Mesendoderm (in vitro differentiated cells): Measurements from ENCODE around the gene LMTK3.
"Not testable (repeated sequence)": the region's sequence is repeated elsewhere in the genome, so short reads cannot be mapped to it uniquely, and the experiment has no call there.

ENCODE experiments used
- DNase-seq: peaks from one replicate; pipeline ENCODE4 v3.0.0; 2013
- H2AK5ac ChIP-seq: 2 replicates; pipeline ENCODE4 v1.6.1; 2013; ENCODE audit warnings: low read length, inconsistent platforms
- H2BK120ac ChIP-seq: 2 replicates; pipeline ENCODE4 v1.6.1; 2013; ENCODE audit warnings: low read depth, mild to moderate bottlenecking, low read length, moderate library complexity, mixed read lengths
- H2BK15ac ChIP-seq: replicated peaks from 2 replicates; pipeline ENCODE4 v1.6.1; 2013; ENCODE audit warnings: low read depth, mild to moderate bottlenecking, moderate library complexity
- H2BK5ac ChIP-seq: 2 replicates; pipeline ENCODE4 v1.6.1; 2013; ENCODE audit warnings: low read length, inconsistent platforms
- H3K18ac ChIP-seq: 2 replicates; pipeline ENCODE4 v1.6.1; 2013; ENCODE audit warnings: mild to moderate bottlenecking, low read length, mixed read lengths
- H3K23ac ChIP-seq: one replicate; pipeline ENCODE4 v1.6.1; 2013; ENCODE audit warnings: low read length
- H3K27ac ChIP-seq: 2 replicates; pipeline ENCODE4 v1.5.1; 2013; ENCODE audit warnings: low read depth, mild to moderate bottlenecking, inconsistent platforms, low read length, moderate library complexity
- H3K27me3 ChIP-seq: 2 replicates; pipeline ENCODE4 v1.6.1; 2013; ENCODE audit warnings: low read length, control low read depth, mild to moderate bottlenecking, inconsistent platforms; ENCODE audit not compliant: insufficient read depth, poor library complexity
- H3K36me3 ChIP-seq: 2 replicates; pipeline ENCODE4 v1.6.1; 2013; ENCODE audit warnings: low read length, inconsistent platforms; ENCODE audit not compliant: control insufficient read depth, insufficient read depth
- H3K4ac ChIP-seq: one replicate; pipeline ENCODE4 v1.6.1; 2013; ENCODE audit warnings: low read depth, mild to moderate bottlenecking, low read length, moderate library complexity
- H3K4me1 ChIP-seq: 2 replicates; pipeline ENCODE4 v1.6.1; 2013; ENCODE audit warnings: low read depth, low read length, inconsistent platforms; ENCODE audit not compliant: control insufficient read depth
- H3K4me2 ChIP-seq: 2 replicates; pipeline ENCODE4 v1.6.1; 2013; ENCODE audit warnings: low read length
- H3K4me3 ChIP-seq: 2 replicates; pipeline ENCODE4 v1.5.1; 2013; ENCODE audit warnings: mild to moderate bottlenecking, low read length
- H3K56ac ChIP-seq: one replicate; pipeline ENCODE4 v1.6.1; 2013; ENCODE audit warnings: low read length
- H3K79me1 ChIP-seq: 2 replicates; pipeline ENCODE4 v1.6.1; 2013; ENCODE audit warnings: low read length, inconsistent platforms
- H3K79me2 ChIP-seq: 2 replicates; pipeline ENCODE4 v1.6.1; 2013; ENCODE audit warnings: mild to moderate bottlenecking, low read length; ENCODE audit not compliant: control insufficient read depth, insufficient read depth
- H3K9ac ChIP-seq: 2 replicates; pipeline ENCODE4 v1.6.1; 2013; ENCODE audit warnings: low read length, inconsistent platforms
- H4K5ac ChIP-seq: one replicate; pipeline ENCODE4 v1.6.1; 2013; ENCODE audit warnings: low read length
- H4K8ac ChIP-seq: one replicate; pipeline ENCODE4 v1.6.1; 2013; ENCODE audit warnings: low read depth, mild to moderate bottlenecking, control low read depth, low read length, moderate library complexity
- WGBS: extraction: QIAGEN DNeasy Blood & Tissue Kit; methylation state at CpG from one replicate; pipeline ENCODE4 v1.1.7; 2013; ENCODE audit warnings: low lambda C conversion rate, missing lambda C conversion rate; ENCODE audit not compliant: insufficient coverage; ENCODE audit errors: extremely low coverage; 5-methylcytosine and 5-hydroxymethylcytosine counted together

LMTK3 gene

DNA sequence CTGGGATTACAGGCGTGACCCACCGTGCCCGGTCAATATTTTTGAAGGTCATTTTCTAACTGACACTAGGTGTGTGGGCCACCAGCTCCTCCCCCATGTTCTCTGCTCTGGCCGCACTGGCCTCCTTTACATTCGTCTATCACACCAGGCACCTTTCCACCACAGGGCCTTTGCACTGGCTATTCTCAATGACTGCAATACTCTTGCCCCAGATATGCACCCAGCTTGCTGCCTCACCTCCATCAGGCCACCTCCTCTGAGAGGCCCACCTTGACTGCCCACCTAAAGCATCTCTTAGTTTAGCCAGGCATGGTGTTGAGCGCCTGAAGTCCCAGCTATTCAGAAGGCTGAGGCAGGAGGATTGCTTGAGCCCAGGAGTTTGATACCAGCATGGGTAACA is 30.2 kb upstream of the LMTK3 start:
- Histone ChIP-seq H3K56ac (no peak overlapping the region), H3K27ac (no peak overlapping the region), H3K18ac (no peak overlapping the region), H3K4ac (no peak overlapping the region), H3K79me1 (no peaks in the 10 kb centered on the region), H4K5ac (no peak overlapping the region), H3K9ac (no peak overlapping the region), H2AK5ac (no peak overlapping the region), H4K8ac (no peak overlapping the region), H3K36me3 (no peaks in the 10 kb centered on the region), H3K4me1 (no peaks in the 10 kb centered on the region), H3K23ac (no peak overlapping the region), H2BK120ac (no peak overlapping the region), H2BK15ac (no peak overlapping the region), H3K4me3 (no peak overlapping the region), H2BK5ac (no peak overlapping the region), H3K79me2 (no peaks in the 10 kb centered on the region), H3K4me2 (no peak overlapping the region), H3K27me3 (no peaks in the 10 kb centered on the region)
- DNase-seq: no peak
- WGBS: no CpG with 5 or more reads among the region's 6 CpGs

DNA sequence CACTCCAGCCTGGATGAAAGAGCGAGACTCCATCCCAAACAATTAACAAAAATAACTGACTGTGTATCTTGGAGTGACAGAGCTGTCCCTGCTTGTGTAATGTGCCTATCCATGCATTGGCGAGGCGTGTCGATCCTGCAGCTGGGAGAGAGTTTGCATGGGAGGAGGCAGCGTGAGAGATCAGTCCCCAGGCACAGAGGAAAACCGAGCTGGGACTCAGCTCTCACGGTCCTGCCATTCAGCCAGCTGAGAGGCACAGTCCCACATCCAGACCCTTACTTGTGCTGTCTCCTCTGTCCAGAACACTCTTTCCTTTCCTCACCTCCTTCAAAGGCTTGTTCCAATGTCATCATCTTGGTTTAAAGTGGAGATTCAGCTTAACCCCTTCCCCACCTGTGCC is 28.5 kb upstream of the LMTK3 start:
- Histone ChIP-seq H3K27me3 (no peaks in the 10 kb centered on the region), H3K36me3 (no peaks in the 10 kb centered on the region), H4K5ac (no peak overlapping the region), H3K18ac (no peak overlapping the region), H3K79me2 (no peaks in the 10 kb centered on the region), H3K4ac (no peak overlapping the region), H3K56ac (no peak overlapping the region), H3K23ac (no peak overlapping the region), H2AK5ac (no peak overlapping the region), H3K79me1 (no peaks in the 10 kb centered on the region), H3K27ac (no peak overlapping the region), H3K4me3 (no peak overlapping the region), H2BK15ac (no peak overlapping the region), H3K9ac (no peak overlapping the region), H4K8ac (no peak overlapping the region), H2BK5ac (no peak overlapping the region), H2BK120ac (no peak overlapping the region), H3K4me2 (no peak overlapping the region), H3K4me1 (no peaks in the 10 kb centered on the region)
- no peak for DNase-seq
- no CpG with 5 or more reads among the region's 7 CpGs for WGBS

DNA sequence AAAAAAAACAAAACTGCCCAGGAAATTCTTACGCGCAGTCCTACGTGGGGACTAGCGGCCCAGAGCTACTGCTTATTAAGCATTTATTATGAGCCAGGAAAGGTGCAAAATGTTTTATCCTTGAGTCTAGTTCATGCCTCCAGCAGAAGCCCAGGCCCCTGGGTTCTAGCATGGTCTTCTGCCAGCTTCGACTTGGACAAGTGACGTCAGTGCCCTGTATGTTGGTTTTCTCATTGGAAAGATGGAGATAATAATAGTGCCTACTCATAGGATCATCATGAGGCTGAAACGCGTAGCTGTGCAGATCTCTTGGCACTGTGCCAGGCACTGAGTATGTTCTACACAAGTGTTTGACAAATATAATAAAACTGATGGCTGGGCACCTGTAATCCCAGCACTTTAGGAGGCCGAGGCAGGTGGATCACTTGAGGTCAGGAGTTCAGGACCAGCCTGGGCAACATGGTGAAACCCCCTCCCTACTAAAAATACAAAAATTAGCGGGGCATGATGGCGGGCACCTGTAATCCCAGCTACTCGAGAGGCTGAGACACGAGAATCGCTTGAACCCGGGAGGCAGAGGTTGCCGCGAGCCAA is 28.0 kb upstream of the LMTK3 start:
- no peak overlapping the region for H3K23ac ChIP-seq
- no peak overlapping the region for H3K18ac ChIP-seq
- no peak overlapping the region for H2BK120ac ChIP-seq
- H3K4me2 ChIP-seq: no peak overlapping the region
- no CpG with 5 or more reads among the region's 17 CpGs for WGBS
- H3K27me3 ChIP-seq: no peaks in the 10 kb centered on the region
- no peak overlapping the region for H3K27ac ChIP-seq
- H4K8ac ChIP-seq: no peak overlapping the region
- H3K79me2 ChIP-seq: no peaks in the 10 kb centered on the region
- H3K9ac ChIP-seq: no peak overlapping the region
- H2BK5ac ChIP-seq: no peak overlapping the region
- no peak overlapping the region for H4K5ac ChIP-seq
- no peak overlapping the region for H3K4ac ChIP-seq
- H3K36me3 ChIP-seq: no peaks in the 10 kb centered on the region
- H3K56ac ChIP-seq: no peak overlapping the region
- H3K4me1 ChIP-seq: no peaks in the 10 kb centered on the region
- no peaks in the 10 kb centered on the region for H3K79me1 ChIP-seq
- no peak overlapping the region for H2BK15ac ChIP-seq
- no peak overlapping the region for H3K4me3 ChIP-seq
- no peak overlapping the region for H2AK5ac ChIP-seq
- DNase-seq: no peak

DNA sequence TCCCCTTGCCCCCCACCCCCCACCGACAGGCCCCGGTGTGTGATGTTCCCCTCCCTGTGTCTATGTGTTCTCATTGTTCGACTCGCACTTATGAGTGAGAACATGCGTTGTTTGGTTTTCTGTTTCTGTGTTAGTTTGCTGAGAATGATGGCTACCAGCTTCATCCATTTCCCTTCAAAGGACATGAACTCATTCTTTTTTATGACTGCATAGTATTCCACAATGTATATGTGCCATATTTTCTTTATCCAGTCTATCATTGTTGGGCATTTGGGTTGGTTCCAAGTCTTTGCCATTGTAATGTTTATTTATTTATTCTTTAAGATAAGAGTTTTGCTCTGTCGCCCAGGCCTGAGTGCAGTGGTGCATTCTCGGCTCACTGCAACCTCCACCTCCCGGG is 26.4 kb upstream of the LMTK3 start:
- H3K18ac ChIP-seq, DNase-seq, H3K4me2 ChIP-seq, H2BK5ac ChIP-seq, H3K27ac ChIP-seq, H3K79me1 ChIP-seq, H3K4me1 ChIP-seq, H2BK15ac ChIP-seq, H3K4ac ChIP-seq, H3K36me3 ChIP-seq, H4K8ac ChIP-seq, H4K5ac ChIP-seq, H3K23ac ChIP-seq, H3K27me3 ChIP-seq, H2BK120ac ChIP-seq, H3K79me2 ChIP-seq, H2AK5ac ChIP-seq, H3K9ac ChIP-seq, H3K56ac ChIP-seq, H3K4me3 ChIP-seq: not testable (repeated sequence)
- WGBS: no CpG with 5 or more reads among the region's 8 CpGs

DNA sequence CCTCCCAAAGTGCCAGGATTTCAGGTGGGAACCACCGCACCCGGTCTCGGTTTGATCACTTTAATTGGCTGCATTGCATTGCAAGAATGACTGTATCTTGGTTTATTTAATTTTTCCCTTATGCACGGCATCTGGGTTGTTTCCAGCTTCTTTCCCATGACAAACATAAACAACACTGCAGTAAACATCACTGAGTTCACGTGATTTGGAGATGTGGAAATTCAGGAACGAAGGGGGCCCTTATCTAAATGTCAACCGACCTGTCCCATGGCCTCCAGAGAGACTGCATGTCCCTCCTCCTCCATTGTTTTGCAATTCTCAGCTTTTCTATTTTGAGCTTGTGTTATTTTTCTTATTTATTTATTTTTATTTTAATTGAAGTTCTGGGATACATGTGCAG is 25.9 kb upstream of the LMTK3 start:
- no peak overlapping the region for H2AK5ac ChIP-seq
- H4K8ac ChIP-seq: no peak overlapping the region
- H3K18ac ChIP-seq: no peak overlapping the region
- no peak overlapping the region for H3K4me2 ChIP-seq
- H3K79me2 ChIP-seq: no peaks in the 10 kb centered on the region
- H3K56ac ChIP-seq: no peak overlapping the region
- no peak overlapping the region for H4K5ac ChIP-seq
- no CpG with 5 or more reads among the region's 7 CpGs for WGBS
- no peak overlapping the region for H3K27ac ChIP-seq
- no peak overlapping the region for H2BK15ac ChIP-seq
- no peaks in the 10 kb centered on the region for H3K79me1 ChIP-seq
- H2BK120ac ChIP-seq: no peak overlapping the region
- no peak overlapping the region for H3K4me3 ChIP-seq
- no peak overlapping the region for H3K4ac ChIP-seq
- H3K36me3 ChIP-seq: no peaks in the 10 kb centered on the region
- H3K4me1 ChIP-seq: no peaks in the 10 kb centered on the region
- no peaks in the 10 kb centered on the region for H3K27me3 ChIP-seq
- DNase-seq: no peak
- no peak overlapping the region for H3K9ac ChIP-seq
- H2BK5ac ChIP-seq: no peak overlapping the region
- H3K23ac ChIP-seq: no peak overlapping the region

DNA sequence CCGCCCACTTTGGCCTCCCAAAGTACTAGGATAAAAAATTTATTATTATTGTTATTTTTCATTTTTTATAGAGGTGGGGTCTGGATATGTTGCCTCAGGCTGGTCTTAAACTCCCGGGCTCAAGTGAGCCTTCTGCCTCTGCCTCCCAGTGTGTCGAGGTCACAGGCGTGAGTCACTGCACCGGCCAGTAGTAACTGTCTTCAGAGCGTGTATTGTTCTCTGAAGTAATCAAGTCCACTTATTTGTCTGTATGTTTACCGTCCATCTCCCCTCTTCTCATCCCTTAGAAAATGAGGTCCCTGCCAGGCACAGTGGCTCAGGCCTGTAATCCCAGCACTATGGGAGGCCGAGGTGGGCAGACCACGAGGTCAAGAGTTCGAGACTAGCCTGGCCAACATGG is 22.1 kb upstream of the LMTK3 start:
- H2BK5ac ChIP-seq: no peak overlapping the region
- no peaks in the 10 kb centered on the region for H3K4me1 ChIP-seq
- no peak overlapping the region for H4K5ac ChIP-seq
- no peak overlapping the region for H3K4me3 ChIP-seq
- WGBS: no CpG with 5 or more reads among the region's 10 CpGs
- H3K27ac ChIP-seq: no peak overlapping the region
- H3K9ac ChIP-seq: no peak overlapping the region
- no peak overlapping the region for H2BK120ac ChIP-seq
- no peak overlapping the region for H3K18ac ChIP-seq
- H3K23ac ChIP-seq: no peak overlapping the region
- no peaks in the 10 kb centered on the region for H3K27me3 ChIP-seq
- no peak overlapping the region for H3K56ac ChIP-seq
- no peaks in the 10 kb centered on the region for H3K79me2 ChIP-seq
- no peaks in the 10 kb centered on the region for H3K36me3 ChIP-seq
- no peak overlapping the region for H2AK5ac ChIP-seq
- H3K4ac ChIP-seq: no peak overlapping the region
- H3K4me2 ChIP-seq: no peak overlapping the region
- no peaks in the 10 kb centered on the region for H3K79me1 ChIP-seq
- no peak for DNase-seq
- H2BK15ac ChIP-seq: no peak overlapping the region
- H4K8ac ChIP-seq: no peak overlapping the region
